ENCODE data around the gene SUSD3. TPM values are rescaled to one million over a fixed set of nuclear protein-coding genes. Genes with fewer than 3 reads are reported as not detected.
A peak's percentile ranks its signal among the peaks of the same experiment; 100 is the strongest.

The SUSD3 gene
- total and polyA plus RNA-seq, 5 donors from 2014 or later, result 68.7 to 229 (median 205) TPM

DNA sequence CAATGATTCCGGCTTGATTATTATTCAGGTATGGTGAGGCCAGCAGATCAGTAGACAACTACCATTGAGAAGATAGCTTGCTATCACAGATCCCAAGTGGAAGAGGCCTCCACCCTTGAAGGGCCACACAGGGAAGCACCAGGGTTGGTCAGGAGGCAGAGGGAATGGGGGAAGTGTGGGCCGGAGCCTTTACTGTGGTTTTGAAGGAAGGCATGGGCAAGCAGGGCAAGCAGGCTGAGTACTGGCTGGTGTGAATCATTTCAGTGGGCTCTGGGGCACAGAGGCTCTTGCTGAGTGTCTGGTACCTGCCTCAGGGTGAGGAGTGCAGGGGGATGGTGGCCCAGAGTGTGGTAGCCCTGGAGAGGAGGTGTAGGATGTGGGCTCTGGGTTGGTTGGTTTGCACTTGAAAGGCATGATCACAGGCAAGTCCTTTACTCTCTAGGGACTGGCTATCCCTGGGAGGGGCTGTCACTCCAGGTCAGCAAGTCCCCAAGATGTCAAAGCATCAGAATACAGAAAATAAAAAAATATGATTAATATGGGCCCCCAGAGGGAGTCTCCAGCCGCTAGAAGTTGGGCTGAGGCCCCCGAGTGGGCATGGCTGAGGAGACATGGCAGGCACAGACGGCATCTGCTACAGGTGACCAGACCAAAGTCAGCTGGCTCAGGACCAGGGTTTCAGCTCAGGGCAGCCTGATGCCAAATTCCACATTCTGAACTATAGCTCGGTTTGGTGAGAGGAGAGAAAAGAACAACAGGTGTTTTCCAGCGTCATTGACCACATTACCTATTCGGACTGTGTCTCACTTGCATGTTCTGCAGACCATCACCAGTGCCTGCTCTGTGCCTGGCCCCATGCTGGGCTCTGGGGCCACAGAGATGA, 9.7 kb upstream of the SUSD3 start:
- no peaks in the 10 kb centered on the region for H3K36me3 ChIP-seq (ENCODE audit: control insufficient read depth, insufficient read depth, low read length)
- H3K4me3 ChIP-seq (ENCODE audit: low read depth, low read length), result no peak overlapping the region
- no peaks in the 10 kb centered on the region for H3K27me3 ChIP-seq (ENCODE audit: control insufficient read depth, insufficient read depth, low read length)
- H3K27ac Mint-ChIP-seq, result peak overlapping the region; percentile 56 to 94 (median 59)
- peak overlapping the region in 1 of 4 donors; percentile 23 for H3K4me3 Mint-ChIP-seq
- no peak for DNase-seq
- H3K36me3 Mint-ChIP-seq, result no peaks in the 10 kb centered on the region
- no peak overlapping the region for H3K27ac ChIP-seq (ENCODE audit: insufficient read depth, low read length, poor library complexity, severe bottlenecking)
- no peaks in the 10 kb centered on the region for H3K9me3 Mint-ChIP-seq
- peaks cover 2% of the 10 kb centered on the region for H3K4me1 ChIP-seq (ENCODE audit: control insufficient read depth, insufficient read depth, low read length, poor library complexity, severe bottlenecking)
- no peaks in the 10 kb centered on the region for H3K27me3 Mint-ChIP-seq
- ATAC-seq (ENCODE audit: low read depth in 2 of 2), result no peak
- H3K9me3 ChIP-seq (ENCODE audit: control insufficient read depth in 2 of 2, low read length in 2 of 2), result no peaks in the 10 kb centered on the region
- peaks cover 5 to 32% (median 7%) of the 10 kb centered on the region in 4 donors for H3K4me1 Mint-ChIP-seq

GRCh38 chr9:93049491-93049890, 9.0 kb upstream of the SUSD3 start:
- H3K27ac Mint-ChIP-seq, result peak overlapping the region in 1 of 3 donors; percentile 94

DNA sequence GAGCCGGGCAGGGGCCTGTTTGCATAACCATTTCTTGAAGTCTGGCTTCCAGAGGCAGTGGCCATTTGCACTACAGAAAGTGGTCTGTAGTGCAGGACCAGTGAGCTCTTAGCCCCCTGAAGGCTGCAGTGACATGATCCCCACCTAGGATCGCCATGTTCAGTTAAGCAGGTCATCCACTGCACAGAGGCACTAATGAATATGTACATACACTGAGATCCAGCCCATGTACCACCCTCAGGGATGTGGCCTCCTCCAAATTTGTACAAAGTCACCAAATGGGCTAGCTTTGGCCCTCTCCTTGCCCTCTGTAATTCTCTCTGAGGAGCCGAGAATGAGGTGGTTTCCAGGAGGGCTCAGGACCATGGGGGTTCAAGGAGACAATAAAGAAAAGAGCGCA, 8.3 kb upstream of the SUSD3 start:
- H3K27ac Mint-ChIP-seq, result no peak overlapping the region
- H3K4me1 ChIP-seq (ENCODE audit: control insufficient read depth, insufficient read depth, low read length, poor library complexity, severe bottlenecking), result peaks cover 3% of the 10 kb centered on the region
- ATAC-seq (ENCODE audit: low read depth in 2 of 2), result no peak
- no peaks in the 10 kb centered on the region for H3K36me3 Mint-ChIP-seq
- no peak overlapping the region for H3K27ac ChIP-seq (ENCODE audit: insufficient read depth, low read length, poor library complexity, severe bottlenecking)
- no peaks in the 10 kb centered on the region for H3K9me3 Mint-ChIP-seq
- H3K27me3 Mint-ChIP-seq, result no peaks in the 10 kb centered on the region
- H3K4me3 Mint-ChIP-seq, result no peak overlapping the region
- H3K9me3 ChIP-seq (ENCODE audit: control insufficient read depth in 2 of 2, low read length in 2 of 2), result no peaks in the 10 kb centered on the region
- no peaks in the 10 kb centered on the region for H3K27me3 ChIP-seq (ENCODE audit: control insufficient read depth, insufficient read depth, low read length)
- no peak for DNase-seq
- peaks cover 3 to 40% (median 8%) of the 10 kb centered on the region in 4 donors for H3K4me1 Mint-ChIP-seq
- no peak overlapping the region for H3K4me3 ChIP-seq (ENCODE audit: low read depth, low read length)
- H3K36me3 ChIP-seq (ENCODE audit: control insufficient read depth, insufficient read depth, low read length), result no peaks in the 10 kb centered on the region

More at GRCh38 chr9:93049491-93049890, 9.0 kb upstream of the SUSD3 start:
- Mint-ChIP-seq H3K4me1 (peaks cover 3 to 36% (median 9%) of the 10 kb centered on the region in 4 donors), H3K9me3 (no peaks in the 10 kb centered on the region), H3K36me3 (no peaks in the 10 kb centered on the region), H3K27me3 (no peaks in the 10 kb centered on the region), H3K4me3 (peak overlapping the region in 1 of 4 donors; percentile 9)
- DNase-seq (no peak), ATAC-seq (ENCODE audit: low read depth in 2 of 2) (no peak)
- no peaks in the 10 kb centered on the region for H3K27me3 ChIP-seq (ENCODE audit: control insufficient read depth, insufficient read depth, low read length)
- H3K9me3 ChIP-seq (ENCODE audit: control insufficient read depth in 2 of 2, low read length in 2 of 2), result no peaks in the 10 kb centered on the region
- H3K36me3 ChIP-seq (ENCODE audit: control insufficient read depth, insufficient read depth, low read length), result no peaks in the 10 kb centered on the region
- H3K27ac ChIP-seq (ENCODE audit: insufficient read depth, low read length, poor library complexity, severe bottlenecking), result no peak overlapping the region
- H3K4me3 ChIP-seq (ENCODE audit: low read depth, low read length), result no peak overlapping the region
- no peaks in the 10 kb centered on the region for H3K4me1 ChIP-seq (ENCODE audit: control insufficient read depth, insufficient read depth, low read length, poor library complexity, severe bottlenecking)

DNA sequence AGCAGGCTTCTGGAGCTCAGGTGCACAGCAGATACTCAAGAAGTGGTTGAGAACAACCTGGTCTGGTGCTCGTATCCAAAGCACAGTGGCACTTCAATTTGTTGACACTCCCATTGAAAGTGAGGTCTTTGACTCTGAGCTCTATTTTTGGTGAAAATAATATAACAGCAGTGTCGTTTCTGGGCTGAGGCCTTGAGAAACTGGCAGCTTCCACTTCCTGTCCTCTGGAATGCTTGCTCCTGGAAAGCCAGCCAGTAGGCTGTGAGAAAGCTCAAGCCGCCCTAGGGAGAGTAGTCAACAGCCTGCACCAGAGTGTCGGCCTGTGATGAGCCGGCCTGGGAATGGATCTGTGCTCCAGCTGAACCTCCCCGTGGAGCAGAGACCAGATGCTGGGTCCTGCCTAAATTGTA, 6.8 kb upstream of the SUSD3 start:
- Mint-ChIP-seq H3K36me3 (no peaks in the 10 kb centered on the region), H3K4me1 (peaks cover 0 to 44% (median 8%) of the 10 kb centered on the region in 4 donors), H3K4me3 (peak overlapping the region in 1 of 4 donors; percentile 61), H3K27ac (peak overlapping the region in 1 of 3 donors; percentile 47), H3K27me3 (no peaks in the 10 kb centered on the region), H3K9me3 (no peaks in the 10 kb centered on the region)
- no peak overlapping the region for H3K4me3 ChIP-seq (ENCODE audit: low read depth, low read length)
- H3K9me3 ChIP-seq (ENCODE audit: control insufficient read depth in 2 of 2, low read length in 2 of 2), result no peaks in the 10 kb centered on the region
- no peak overlapping the region for H3K27ac ChIP-seq (ENCODE audit: insufficient read depth, low read length, poor library complexity, severe bottlenecking)
- H3K27me3 ChIP-seq (ENCODE audit: control insufficient read depth, insufficient read depth, low read length), result no peaks in the 10 kb centered on the region
- ATAC-seq (ENCODE audit: low read depth in 2 of 2) (no peak), DNase-seq (no peak)
- no peaks in the 10 kb centered on the region for H3K36me3 ChIP-seq (ENCODE audit: control insufficient read depth, insufficient read depth, low read length)
- H3K4me1 ChIP-seq (ENCODE audit: control insufficient read depth, insufficient read depth, low read length, poor library complexity, severe bottlenecking), result peaks cover 6% of the 10 kb centered on the region

- Histone ChIP-seq H3K27me3 (ENCODE audit: control insufficient read depth, insufficient read depth, low read length) (no peaks in the 10 kb centered on the region), H3K27ac (ENCODE audit: insufficient read depth, low read length, poor library complexity, severe bottlenecking) (no peak overlapping the region), H3K9me3 (ENCODE audit: control insufficient read depth in 2 of 2, low read length in 2 of 2) (no peaks in the 10 kb centered on the region), H3K4me1 (ENCODE audit: control insufficient read depth, insufficient read depth, low read length, poor library complexity, severe bottlenecking) (peaks cover 9% of the 10 kb centered on the region), H3K36me3 (ENCODE audit: control insufficient read depth, insufficient read depth, low read length) (no peaks in the 10 kb centered on the region), H3K4me3 (ENCODE audit: low read depth, low read length) (no peak overlapping the region)
- no peaks in the 10 kb centered on the region for H3K36me3 Mint-ChIP-seq
- ATAC-seq (ENCODE audit: low read depth in 2 of 2), result peak in 1 of 2 donors; percentile 9
- H3K4me1 Mint-ChIP-seq, result peaks cover 0 to 55% (median 8%) of the 10 kb centered on the region in 4 donors
- no peaks in the 10 kb centered on the region for H3K9me3 Mint-ChIP-seq
- H3K27me3 Mint-ChIP-seq, result no peaks in the 10 kb centered on the region
- peak overlapping the region; percentile 23 to 71 (median 31) for H3K27ac Mint-ChIP-seq
- H3K4me3 Mint-ChIP-seq, result peak overlapping the region in 2 of 4 donors; percentile 17 to 29
- no peak for DNase-seq
Observed at GRCh38 chr9:93052791-93053540, 5.5 kb upstream of the SUSD3 start.

GRCh38 chr9:93053781-93054331, 4.6 kb upstream of the SUSD3 start:
- no peaks in the 10 kb centered on the region for H3K27me3 Mint-ChIP-seq
- peaks cover 0 to 55% (median 8%) of the 10 kb centered on the region in 4 donors for H3K4me1 Mint-ChIP-seq

DNA sequence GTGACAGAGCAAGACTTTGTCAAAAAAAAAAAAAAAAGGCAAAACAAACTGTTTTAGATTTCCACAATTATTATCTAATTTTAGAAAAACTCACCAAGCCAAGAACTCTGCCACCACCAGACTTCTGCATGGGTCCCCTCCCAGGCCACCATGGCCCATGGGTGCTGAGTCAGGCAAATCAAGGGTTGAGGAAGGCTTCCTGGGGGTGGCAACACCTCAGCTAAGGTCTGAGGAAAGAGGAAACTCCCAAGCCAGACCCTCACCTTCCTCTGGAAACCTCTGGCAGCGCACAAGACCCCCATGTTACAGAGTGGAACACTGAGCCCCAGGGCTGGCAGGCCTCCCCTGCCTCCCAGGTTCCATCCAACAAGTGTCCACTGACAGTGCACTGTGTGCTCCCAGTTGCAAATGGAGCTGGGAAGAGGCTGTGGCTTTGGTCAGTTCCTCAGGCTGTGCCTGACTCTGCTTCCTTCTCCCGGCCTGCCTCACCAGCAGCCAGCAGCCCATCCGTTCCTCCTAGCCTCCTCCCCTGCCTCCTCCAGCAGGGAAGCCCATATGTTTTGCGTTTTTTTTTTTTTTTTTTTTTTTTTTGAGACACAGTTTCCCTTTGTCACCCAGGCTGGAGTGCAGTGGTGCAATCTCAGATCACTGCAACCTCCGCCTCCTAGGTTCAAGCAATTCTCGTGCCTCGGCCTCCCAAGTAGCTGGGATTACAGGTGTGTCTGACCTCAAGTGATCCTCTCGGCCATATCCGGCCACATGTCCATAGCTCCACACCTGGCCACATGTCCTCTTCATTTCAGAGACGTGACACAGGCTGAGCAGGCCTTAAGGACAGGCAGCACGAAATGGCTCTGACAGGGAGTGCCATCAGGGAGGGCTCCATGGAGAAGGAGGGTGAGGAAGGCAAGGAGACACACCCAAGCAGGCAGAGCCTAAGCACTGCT, 3.5 kb upstream of the SUSD3 start:
- no peaks in the 10 kb centered on the region for H3K9me3 Mint-ChIP-seq
- peaks cover 0 to 55% (median 10%) of the 10 kb centered on the region in 4 donors for H3K4me1 Mint-ChIP-seq
- H3K27me3 Mint-ChIP-seq, result no peaks in the 10 kb centered on the region
- no peak for ATAC-seq (ENCODE audit: low read depth in 2 of 2)
- peaks cover 28% of the 10 kb centered on the region for H3K4me1 ChIP-seq (ENCODE audit: control insufficient read depth, insufficient read depth, low read length, poor library complexity, severe bottlenecking)
- H3K27ac Mint-ChIP-seq, result peak overlapping the region; percentile 51 to 90 (median 87)
- H3K4me3 Mint-ChIP-seq, result peak overlapping the region in 1 of 4 donors; percentile 85
- no peaks in the 10 kb centered on the region for H3K36me3 ChIP-seq (ENCODE audit: control insufficient read depth, insufficient read depth, low read length)
- H3K27ac ChIP-seq (ENCODE audit: insufficient read depth, low read length, poor library complexity, severe bottlenecking), result no peak overlapping the region
- no peaks in the 10 kb centered on the region for H3K36me3 Mint-ChIP-seq
- no peak overlapping the region for H3K4me3 ChIP-seq (ENCODE audit: low read depth, low read length)
- no peak for DNase-seq
- no peaks in the 10 kb centered on the region for H3K27me3 ChIP-seq (ENCODE audit: control insufficient read depth, insufficient read depth, low read length)
- no peaks in the 10 kb centered on the region for H3K9me3 ChIP-seq (ENCODE audit: control insufficient read depth in 2 of 2, low read length in 2 of 2)

More at GRCh38 chr9:93053781-93054331, 4.6 kb upstream of the SUSD3 start:
- no peak for ATAC-seq (ENCODE audit: low read depth in 2 of 2)
- Mint-ChIP-seq H3K9me3 (no peaks in the 10 kb centered on the region), H3K36me3 (no peaks in the 10 kb centered on the region), H3K27ac (peak overlapping the region in 2 of 3 donors; percentile 23 to 71), H3K4me3 (peak overlapping the region in 2 of 4 donors; percentile 29 to 47)
- Histone ChIP-seq H3K27me3 (ENCODE audit: control insufficient read depth, insufficient read depth, low read length) (no peaks in the 10 kb centered on the region), H3K4me1 (ENCODE audit: control insufficient read depth, insufficient read depth, low read length, poor library complexity, severe bottlenecking) (peaks cover 18% of the 10 kb centered on the region), H3K36me3 (ENCODE audit: control insufficient read depth, insufficient read depth, low read length) (no peaks in the 10 kb centered on the region), H3K4me3 (ENCODE audit: low read depth, low read length) (no peak overlapping the region), H3K27ac (ENCODE audit: insufficient read depth, low read length, poor library complexity, severe bottlenecking) (no peak overlapping the region), H3K9me3 (ENCODE audit: control insufficient read depth in 2 of 2, low read length in 2 of 2) (no peaks in the 10 kb centered on the region)
- DNase-seq, result no peak

Measured in CD4-positive, CD25-positive, alpha-beta regulatory T cell (primary cell).